ENCODE results near the gene P4HB.

Gene P4HB

GRCh38 chr17:81859906-81860755 lies at the start of gene P4HB:
Gene P4HB, minus strand, starts transcription at chr17:81860535. Its CDS starts 64 bp downstream, at chr17:81860471.
- Histone ChIP-seq H3K36me3 (ENCODE audit: control insufficient read depth in 2 of 2, insufficient read depth in 2 of 2, low read length in 2 of 2) (peaks cover 22 to 32% of the 10 kb centered on the region in 2 donors), H3K27ac (ENCODE audit: low read depth in 2 of 2, low read length in 2 of 2) (peak within 1 kb of the TSS; percentile 96 to 99), H3K4me1 (ENCODE audit: control insufficient read depth in 2 of 2, insufficient read depth in 2 of 2, low read length in 2 of 2) (peaks cover 41 to 42% of the 10 kb centered on the region in 2 donors), H3K4me3 (ENCODE audit: low read length in 2 of 2) (peak within 1 kb of the TSS; percentile 84 to 96), H3K9ac (ENCODE audit: low read depth in 1 of 2, low read length in 2 of 2) (peak within 1 kb of the TSS; percentile 97 to 98), H3K9me3 (ENCODE audit: control insufficient read depth in 2 of 2, low read length in 2 of 2) (no peaks in the 10 kb centered on the region), H3K27me3 (ENCODE audit: control insufficient read depth in 2 of 2, insufficient read depth in 2 of 2, low read length in 2 of 2) (no peaks in the 10 kb centered on the region)

DNA sequence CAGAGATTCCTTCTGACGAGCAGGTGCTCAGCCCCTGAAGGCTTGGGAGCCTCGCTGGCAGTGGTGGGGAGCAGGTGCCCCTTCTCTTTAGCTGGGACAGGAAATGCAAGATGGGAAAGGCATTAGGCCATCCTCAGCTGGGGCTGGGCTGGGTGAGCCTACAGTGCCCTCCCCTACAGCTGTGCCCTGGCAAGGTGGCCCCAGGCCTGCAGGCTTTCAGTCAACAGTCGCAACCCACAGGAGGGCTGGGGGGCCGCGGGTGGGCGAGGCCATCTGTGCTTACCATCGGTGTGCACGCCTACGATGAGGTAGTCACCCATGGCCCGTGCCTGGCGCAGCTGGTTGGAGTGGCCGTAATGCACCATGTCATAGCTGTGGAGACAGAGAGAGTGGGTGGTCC lies 48.9 kb upstream of the P4HB start:
- no peaks in the 10 kb centered on the region for H3K9me3 ChIP-seq (ENCODE audit: control insufficient read depth in 2 of 2, low read length in 2 of 2)
- peaks cover 10% of the 10 kb centered on the region in 2 donors for H3K4me1 ChIP-seq (ENCODE audit: control insufficient read depth in 2 of 2, insufficient read depth in 2 of 2, low read length in 2 of 2)
- H3K27me3 ChIP-seq (ENCODE audit: control insufficient read depth in 2 of 2, insufficient read depth in 2 of 2, low read length in 2 of 2) = no peaks in the 10 kb centered on the region
- peaks cover 30 to 46% of the 10 kb centered on the region in 2 donors for H3K36me3 ChIP-seq (ENCODE audit: control insufficient read depth in 2 of 2, insufficient read depth in 2 of 2, low read length in 2 of 2)
- no peak overlapping the region for H3K4me3 ChIP-seq (ENCODE audit: low read length in 2 of 2)
- no peak overlapping the region for H3K9ac ChIP-seq (ENCODE audit: low read depth in 1 of 2, low read length in 2 of 2)
- H3K27ac ChIP-seq (ENCODE audit: low read depth in 2 of 2, low read length in 2 of 2) = no peak overlapping the region

GRCh38 chr17:81908793-81909192 lies 48.5 kb upstream of the P4HB start:
- Histone ChIP-seq H3K4me1 (ENCODE audit: control insufficient read depth in 2 of 2, insufficient read depth in 2 of 2, low read length in 2 of 2) (peaks cover 10% of the 10 kb centered on the region in 2 donors), H3K36me3 (ENCODE audit: control insufficient read depth in 2 of 2, insufficient read depth in 2 of 2, low read length in 2 of 2) (peaks cover 25 to 43% of the 10 kb centered on the region in 2 donors), H3K9ac (ENCODE audit: low read depth in 1 of 2, low read length in 2 of 2) (no peak overlapping the region), H3K27ac (ENCODE audit: low read depth in 2 of 2, low read length in 2 of 2) (no peak overlapping the region), H3K9me3 (ENCODE audit: control insufficient read depth in 2 of 2, low read length in 2 of 2) (no peaks in the 10 kb centered on the region), H3K4me3 (ENCODE audit: low read length in 2 of 2) (no peak overlapping the region), H3K27me3 (ENCODE audit: control insufficient read depth in 2 of 2, insufficient read depth in 2 of 2, low read length in 2 of 2) (no peaks in the 10 kb centered on the region)

- H3K9ac ChIP-seq (ENCODE audit: low read depth in 1 of 2, low read length in 2 of 2) = no peak overlapping the region
- no peak overlapping the region for H3K27ac ChIP-seq (ENCODE audit: low read depth in 2 of 2, low read length in 2 of 2)
- no peaks in the 10 kb centered on the region for H3K27me3 ChIP-seq (ENCODE audit: control insufficient read depth in 2 of 2, insufficient read depth in 2 of 2, low read length in 2 of 2)
- H3K4me1 ChIP-seq (ENCODE audit: control insufficient read depth in 2 of 2, insufficient read depth in 2 of 2, low read length in 2 of 2) = peaks cover 10 to 13% of the 10 kb centered on the region in 2 donors
- no peaks in the 10 kb centered on the region for H3K9me3 ChIP-seq (ENCODE audit: control insufficient read depth in 2 of 2, low read length in 2 of 2)
- no peak overlapping the region for H3K4me3 ChIP-seq (ENCODE audit: low read length in 2 of 2)
- peaks cover 12 to 31% of the 10 kb centered on the region in 2 donors for H3K36me3 ChIP-seq (ENCODE audit: control insufficient read depth in 2 of 2, insufficient read depth in 2 of 2, low read length in 2 of 2)
Measured at GRCh38 chr17:81907219-81908145, 47.1 kb upstream of the P4HB start.

GRCh38 chr17:81906476-81907218 lies 46.3 kb upstream of the P4HB start:
- Histone ChIP-seq H3K9me3 (ENCODE audit: control insufficient read depth in 2 of 2, low read length in 2 of 2) (no peaks in the 10 kb centered on the region), H3K27me3 (ENCODE audit: control insufficient read depth in 2 of 2, insufficient read depth in 2 of 2, low read length in 2 of 2) (no peaks in the 10 kb centered on the region), H3K4me1 (ENCODE audit: control insufficient read depth in 2 of 2, insufficient read depth in 2 of 2, low read length in 2 of 2) (peaks cover 10 to 13% of the 10 kb centered on the region in 2 donors), H3K9ac (ENCODE audit: low read depth in 1 of 2, low read length in 2 of 2) (no peak overlapping the region), H3K27ac (ENCODE audit: low read depth in 2 of 2, low read length in 2 of 2) (no peak overlapping the region), H3K4me3 (ENCODE audit: low read length in 2 of 2) (no peak overlapping the region), H3K36me3 (ENCODE audit: control insufficient read depth in 2 of 2, insufficient read depth in 2 of 2, low read length in 2 of 2) (peaks cover 8 to 26% of the 10 kb centered on the region in 2 donors)

GRCh38 chr17:81905993-81906392 lies 45.7 kb upstream of the P4HB start:
- no peak overlapping the region for H3K9ac ChIP-seq (ENCODE audit: low read depth in 1 of 2, low read length in 2 of 2)
- peaks cover 10 to 13% of the 10 kb centered on the region in 2 donors for H3K4me1 ChIP-seq (ENCODE audit: control insufficient read depth in 2 of 2, insufficient read depth in 2 of 2, low read length in 2 of 2)
- no peak overlapping the region for H3K27ac ChIP-seq (ENCODE audit: low read depth in 2 of 2, low read length in 2 of 2)
- peaks cover 0 to 3% of the 10 kb centered on the region in 2 donors for H3K27me3 ChIP-seq (ENCODE audit: control insufficient read depth in 2 of 2, insufficient read depth in 2 of 2, low read length in 2 of 2)
- no peak overlapping the region for H3K4me3 ChIP-seq (ENCODE audit: low read length in 2 of 2)
- no peaks in the 10 kb centered on the region for H3K9me3 ChIP-seq (ENCODE audit: control insufficient read depth in 2 of 2, low read length in 2 of 2)
- peaks cover 8 to 26% of the 10 kb centered on the region in 2 donors for H3K36me3 ChIP-seq (ENCODE audit: control insufficient read depth in 2 of 2, insufficient read depth in 2 of 2, low read length in 2 of 2)

DNA sequence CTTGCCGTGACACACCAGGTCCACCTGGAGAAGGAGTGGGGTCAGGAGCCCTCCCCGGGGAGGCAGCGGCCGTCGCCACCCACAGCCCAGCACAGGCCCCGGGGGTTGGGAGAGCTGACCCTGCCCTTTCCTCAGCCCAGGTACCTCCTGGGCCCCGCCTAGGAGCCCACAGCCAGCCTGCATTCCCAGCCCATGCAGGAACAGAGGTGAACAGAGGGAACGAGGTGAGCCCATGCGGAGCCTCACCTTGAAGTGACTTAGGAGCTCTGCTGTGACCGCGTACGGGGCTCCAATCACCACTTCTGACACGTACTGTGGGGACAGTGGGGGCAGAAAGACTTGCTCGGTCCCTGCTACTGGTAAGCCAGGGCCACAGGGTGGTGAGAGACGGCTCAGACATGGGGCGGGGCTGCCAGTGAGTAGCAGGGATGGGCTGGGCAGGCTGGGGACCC lies 45.1 kb upstream of the P4HB start:
- H3K27ac ChIP-seq (ENCODE audit: low read depth in 2 of 2, low read length in 2 of 2) = no peak overlapping the region
- no peak overlapping the region for H3K4me3 ChIP-seq (ENCODE audit: low read length in 2 of 2)
- no peak overlapping the region for H3K9ac ChIP-seq (ENCODE audit: low read depth in 1 of 2, low read length in 2 of 2)
- H3K9me3 ChIP-seq (ENCODE audit: control insufficient read depth in 2 of 2, low read length in 2 of 2) = no peaks in the 10 kb centered on the region
- peaks cover 7 to 10% of the 10 kb centered on the region in 2 donors for H3K4me1 ChIP-seq (ENCODE audit: control insufficient read depth in 2 of 2, insufficient read depth in 2 of 2, low read length in 2 of 2)
- peaks cover 9 to 27% of the 10 kb centered on the region in 2 donors for H3K36me3 ChIP-seq (ENCODE audit: control insufficient read depth in 2 of 2, insufficient read depth in 2 of 2, low read length in 2 of 2)
- H3K27me3 ChIP-seq (ENCODE audit: control insufficient read depth in 2 of 2, insufficient read depth in 2 of 2, low read length in 2 of 2) = peaks cover 0 to 3% of the 10 kb centered on the region in 2 donors

DNA sequence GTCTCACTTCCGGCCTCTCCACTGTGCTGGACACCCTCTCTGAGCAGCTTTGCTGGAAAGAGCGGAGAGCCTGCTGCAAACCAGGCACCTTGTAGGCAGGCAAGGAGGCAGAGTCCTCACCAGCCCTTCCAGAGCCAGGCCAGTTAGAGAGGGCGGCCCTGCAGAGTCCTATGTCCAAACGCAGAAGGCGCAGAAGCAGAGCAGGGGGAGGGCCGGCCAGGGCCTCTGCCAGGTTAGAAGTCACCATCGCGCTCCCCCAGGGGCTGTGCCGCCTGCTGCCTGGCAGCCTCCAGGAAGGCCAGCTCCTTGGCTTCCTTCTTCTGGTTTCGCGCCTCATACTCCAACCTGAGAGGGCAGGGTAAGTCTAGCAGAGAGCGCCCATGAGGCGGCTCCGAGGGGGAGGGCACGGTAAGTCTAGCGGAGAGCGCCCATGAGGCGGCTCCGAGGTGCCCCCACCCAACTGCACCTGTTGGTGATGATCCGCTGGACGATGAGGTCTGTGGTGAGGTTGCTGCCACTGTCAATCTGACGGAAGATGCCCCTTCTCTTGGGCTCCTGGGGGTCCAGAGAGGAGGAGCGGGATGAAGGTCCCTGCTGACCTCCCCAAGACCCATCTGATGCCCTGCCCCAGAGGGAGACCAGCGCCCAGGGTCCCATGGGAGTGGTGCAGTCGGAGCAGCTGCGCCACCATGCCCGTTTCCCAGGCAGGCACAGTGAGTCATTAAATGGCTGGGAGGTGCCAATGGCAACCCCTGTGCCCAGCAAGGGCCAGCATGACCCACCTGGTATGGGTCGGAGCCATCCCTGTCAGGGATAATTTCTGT lies 44.5 kb upstream of the P4HB start:
- H3K4me3 ChIP-seq (ENCODE audit: low read length in 2 of 2) = no peak overlapping the region
- H3K9ac ChIP-seq (ENCODE audit: low read depth in 1 of 2, low read length in 2 of 2) = no peak overlapping the region
- no peaks in the 10 kb centered on the region for H3K9me3 ChIP-seq (ENCODE audit: control insufficient read depth in 2 of 2, low read length in 2 of 2)
- no peak overlapping the region for H3K27ac ChIP-seq (ENCODE audit: low read depth in 2 of 2, low read length in 2 of 2)
- H3K36me3 ChIP-seq (ENCODE audit: control insufficient read depth in 2 of 2, insufficient read depth in 2 of 2, low read length in 2 of 2) = peaks cover 15 to 32% of the 10 kb centered on the region in 2 donors
- peaks cover under 1 to 3% of the 10 kb centered on the region in 2 donors for H3K4me1 ChIP-seq (ENCODE audit: control insufficient read depth in 2 of 2, insufficient read depth in 2 of 2, low read length in 2 of 2)
- H3K27me3 ChIP-seq (ENCODE audit: control insufficient read depth in 2 of 2, insufficient read depth in 2 of 2, low read length in 2 of 2) = peaks cover 0 to 3% of the 10 kb centered on the region in 2 donors
